K562 (cell line): ENCODE results near the gene RHEB. TPM values are rescaled to one million over a fixed set of nuclear protein-coding genes. Genes with fewer than 3 reads are reported as not detected.

Experiments used
- ATAC-seq: fragments of 200-7000 bp; cut with Tn5 transposase; 3 replicates; pipeline ENCODE4 v1.9.1; 2020; ENCODE audit warnings: moderate library complexity
- BruUV-seq: library from RNA; stranded (reverse); fragments of 400-500 nt; replicated peaks from 2 replicates; lab custom pipeline; 2021; lab: Mats Ljungman, UMichigan
- CTCF ChIA-PET: fragments of 300-600 bp; formaldehyde crosslinking; extraction: SDS; loops from one replicate; lab custom pipeline; 2021; ENCODE audit warnings: low intra/inter-chr PET ratio; lab: Yijun Ruan, JAX
- POLR2A ChIA-PET: fragments of 300-600, 350-650 bp; sonication (Branson Sonifier 250); formaldehyde crosslinking; extraction: SDS; loops from one replicate; lab custom pipeline; 2021; ENCODE audit warnings: antibody characterized with exemption, inconsistent platforms; lab: Yijun Ruan, JAX
- DNase-seq, 4 experiments: peaks; one replicate each; pipeline versions ENCODE4 v3.0.0 to v3.0.0-alpha.2; 2011 to 2018; ENCODE audit warnings: low spot score in 3 of 4, mixed read lengths in 3 of 4; ENCODE audit errors: extremely low read depth in 1 of 4
- FAIRE-seq: peaks from 2 replicates; lab custom pipeline; 2011; peaks lifted over from hg19 to GRCh38; lab: Jason Lieb, UNC
- H2AFZ ChIP-seq: 2 replicates; pipeline ENCODE4 v1.6.0; 2011; ENCODE audit warnings: low read depth, low read length, control low read depth, inconsistent platforms
- H3K27ac ChIP-seq: fragments of 200-600 bp; 3 replicates; pipeline ENCODE4 v1.8.0; 2011; ENCODE audit warnings: low read depth, mild to moderate bottlenecking, control low read depth, inconsistent platforms, low read length, moderate library complexity, mixed read lengths; ENCODE audit errors: extremely low read depth
- H3K27me3 ChIP-seq, 2 experiments: fragments of 300-600 bp in 1 of 2; 2 replicates in 1 of 2; 3 replicates in 1 of 2; pipeline versions ENCODE4 v1.6.0 to v1.8.0; 2011; ENCODE audit warnings: inconsistent platforms in 2 of 2, low read length in 2 of 2, mild to moderate bottlenecking in 1 of 2, mixed read lengths in 1 of 2, moderate library complexity in 1 of 2; ENCODE audit not compliant: control insufficient read depth in 2 of 2, insufficient read depth in 2 of 2
- H3K36me3 ChIP-seq: fragments of 300-600 bp; 3 replicates; pipeline ENCODE4 v1.8.0; 2011; ENCODE audit warnings: mild to moderate bottlenecking, low read length, inconsistent platforms; ENCODE audit not compliant: control insufficient read depth, insufficient read depth
- H3K4me1 ChIP-seq, 2 experiments: fragments of 200-600 bp in 1 of 2; replicated peaks in 1 of 2; 2 replicates in 1 of 2; 3 replicates in 1 of 2; pipeline versions ENCODE4 v1.5.1 to v1.8.0; 2011; ENCODE audit warnings: inconsistent platforms in 2 of 2, low read length in 2 of 2, mild to moderate bottlenecking in 1 of 2, mixed read lengths in 1 of 2, moderate library complexity in 1 of 2; ENCODE audit not compliant: control insufficient read depth in 2 of 2, insufficient read depth in 2 of 2
- H3K4me2 ChIP-seq: 2 replicates; pipeline ENCODE4 v1.6.1; 2011; ENCODE audit warnings: low read length, control low read depth, inconsistent platforms, mixed read lengths; ENCODE audit not compliant: insufficient read depth
- H3K4me3 ChIP-seq: fragments of 200-600 bp; sonication (generic), shearing (Covaris generic); 2 replicates; pipeline ENCODE4 v1.5.1; 2016; ENCODE audit warnings: control low read depth, inconsistent platforms
- H3K79me2 ChIP-seq: fragments of 200-600 bp; 3 replicates; pipeline ENCODE4 v1.8.0; 2011; ENCODE audit warnings: low read length, inconsistent platforms; ENCODE audit not compliant: control insufficient read depth, insufficient read depth
- H3K9ac ChIP-seq, 2 experiments: 2 replicates each; pipeline versions ENCODE4 v1.6.0 to v1.6.1; 2011; ENCODE audit warnings: low read depth in 2 of 2, low read length in 2 of 2, control low read depth in 1 of 2, inconsistent platforms in 1 of 2, mild to moderate bottlenecking in 1 of 2, mixed read lengths in 1 of 2; ENCODE audit not compliant: insufficient read depth in 1 of 2
- H3K9me1 ChIP-seq: one replicate; pipeline ENCODE4 v1.6.0; 2011; ENCODE audit warnings: inconsistent platforms, mild to moderate bottlenecking, low read length, moderate library complexity; ENCODE audit not compliant: control insufficient read depth, insufficient read depth
- H3K9me3 ChIP-seq: replicated peaks from 2 replicates; pipeline ENCODE4 v1.5.1; 2011; ENCODE audit warnings: low read depth, low read length, inconsistent platforms; ENCODE audit not compliant: control insufficient read depth, insufficient read depth
- H4K20me1 ChIP-seq: replicated peaks from 2 replicates; pipeline ENCODE4 v1.6.1; 2011; ENCODE audit warnings: low read length, inconsistent platforms, mixed read lengths; ENCODE audit not compliant: control insufficient read depth, insufficient read depth
- ARHGAP35 ChIP-seq: fragments of 450-650 bp; IDR thresholded peaks from 2 replicates; pipeline ENCODE4 v1.6.1; 2018; ENCODE audit not compliant: partially characterized antibody
- GABPB1 ChIP-seq: sonication (generic); formaldehyde crosslinking; IDR thresholded peaks from 2 replicates; pipeline ENCODE4 v1.8.0; 2022; ENCODE audit warnings: mild to moderate bottlenecking, missing genetic modification reagents
- GTF2F1 ChIP-seq: IDR thresholded peaks from 2 replicates; pipeline ENCODE4 v1.6.1; 2011; ENCODE audit warnings: low read depth, low read length, improper control_type of control experiment
- ID3 ChIP-seq, 2 experiments: fragments of 250-450 bp in 1 of 2; fragments of 450-650 bp in 1 of 2; sonication (Bioruptor Pico) in 1 of 2; IDR thresholded peaks; 2 replicates each; pipeline versions ENCODE4 v1.6.1 to v1.8.0; 2016 to 2021; ENCODE audit warnings: mild to moderate bottlenecking in 2 of 2, moderate library complexity in 2 of 2, missing compliant biosample characterization in 1 of 2, missing genetic modification characterization in 1 of 2
- PTBP1 ChIP-seq: fragments of 200-400 bp; formaldehyde crosslinking; IDR thresholded peaks from 2 replicates; pipeline ENCODE4 v1.6.1; 2017; ENCODE audit warnings: low read depth, low read length
- PTRF ChIP-seq: fragments of 450-650 bp; IDR thresholded peaks from 2 replicates; pipeline ENCODE4 v1.6.1; 2016; ENCODE audit warnings: mild to moderate bottlenecking, missing genetic modification characterization, missing compliant biosample characterization
- SMARCB1 ChIP-seq: IDR thresholded peaks from 2 replicates; pipeline ENCODE4 v1.6.1; 2011; ENCODE audit warnings: improper control_type of control experiment, low read depth; ENCODE audit not compliant: insufficient read length
- SMC3 ChIP-seq: conservative IDR thresholded peaks from 2 replicates; pipeline ENCODE4 v1.6.1; 2011; ENCODE audit warnings: low read depth, low read length, improper control_type of control experiment; ENCODE audit not compliant: insufficient read depth
- SOX6 ChIP-seq: fragments of 450-650 bp; IDR thresholded peaks from 2 replicates; pipeline ENCODE4 v1.6.1; 2014; ENCODE audit warnings: mild to moderate bottlenecking
- SP1 ChIP-seq: sonication (generic); formaldehyde crosslinking; IDR thresholded peaks from 2 replicates; pipeline ENCODE4 v1.8.1; 2022; ENCODE audit warnings: mild to moderate bottlenecking, missing genetic modification reagents
- TEAD4 ChIP-seq, 2 experiments: sonication (generic) in 1 of 2; formaldehyde crosslinking in 1 of 2; IDR thresholded peaks; 2 replicates each; pipeline versions ENCODE4 v1.6.1 to v1.8.0; 2012 to 2022; ENCODE audit warnings: borderline replicate concordance in 1 of 2, inconsistent platforms in 1 of 2, low read length in 1 of 2, mild to moderate bottlenecking in 1 of 2, missing genetic modification reagents in 1 of 2
- TSC22D4 ChIP-seq: fragments of 450-650 bp; IDR thresholded peaks from 2 replicates; pipeline ENCODE4 v1.6.1; 2016; ENCODE audit warnings: missing genetic modification characterization, missing biosample characterization, control low read depth
- U2AF1 ChIP-seq: fragments of 200-400 bp; formaldehyde crosslinking; optimal IDR thresholded peaks from 2 replicates; pipeline ENCODE3; 2017; ENCODE audit warnings: mild to moderate bottlenecking, low read depth, low read length, moderate library complexity
- XRCC4 ChIP-seq: IDR thresholded peaks from one replicate; pipeline ENCODE4 v1.6.1; 2011; ENCODE audit not compliant: insufficient read depth, insufficient read length; ENCODE audit errors: extremely low read depth
- ZNF311 ChIP-seq: fragments of 250-450 bp; sonication (Bioruptor Pico); IDR thresholded peaks from 2 replicates; pipeline ENCODE4 v1.4.0; 2020; ENCODE audit warnings: mild to moderate bottlenecking, moderate library complexity
- WGBS: fragments of 100-300 bp; shearing (Covaris generic); methylation state at CpG from one replicate; pipeline ENCODE4 v1.1.6; 2016; ENCODE audit warnings: low coverage, mixed read lengths; ENCODE audit not compliant: insufficient coverage; ENCODE audit errors: missing lambda C conversion rate; 5-methylcytosine and 5-hydroxymethylcytosine counted together
- in situ Hi-C: fragments of 300-500 bp; cut with MboI; formaldehyde crosslinking; loops from 4 replicates; pipeline ENCODE4 v1.15.0; 2018; ENCODE audit warnings: inconsistent platforms, mixed read lengths
- intact Hi-C: fragments of 100-400 bp; cut with micrococcal nuclease; formaldehyde crosslinking; loops from 2 replicates; pipeline ENCODE4 v1.14.2; 2022
- polyA plus RNA-seq, 8 experiments: library from polyadenylated mRNA; depleted of rRNA in 4 of 8; stranded (reverse) in 5 of 8; unstranded in 3 of 8; fragments of >200 nt; fragmentation: Nextera tagmentation in 2 of 8; fragmentation: Illumina TruSeq in 1 of 8; extraction: Ambion mirVana in 2 of 8; extraction: Trizol in 1 of 8; gene quantifications; 2 replicates each; pipeline versions ENCODE4 v1.2.1 to v1.2.3, GENCODE V29; 2011 to 2014; ENCODE audit warnings: inconsistent platforms in 1 of 8, missing spikeins in 1 of 8
- total RNA-seq, 7 experiments: library from RNA; depleted of rRNA in 6 of 7; stranded (reverse); fragments of >200 nt in 6 of 7; fragmentation: Illumina TruSeq in 2 of 7; extraction: Trizol in 2 of 7; gene quantifications; 2 replicates each; pipeline versions ENCODE4 v1.2.1 to v1.2.3, GENCODE V29; 2011 to 2021; ENCODE audit warnings: low replicate concordance in 1 of 7
- TF ChIP-seq, protein P1 (sequence below): sonication (generic); formaldehyde crosslinking; IDR thresholded peaks from 2 replicates; pipeline ENCODE4 v1.8.1; 2023; ENCODE audit warnings: mild to moderate bottlenecking, missing genetic modification reagents

The RHEB gene
- total and polyA plus RNA-seq, 9 of the 15 experiments (the other 6 are each of a cell fraction or from before 2014, with no cell fraction given): 28.5 to 249 (median 182) TPM

- TF ChIP-seq SOX6 (no peak), SMARCB1 (no peak), ID3 (CRISPR knock-in tag; IDR thresholded peaks at IDR 0.05) (no peak), ID3 (tag; IDR thresholded peaks at IDR 0.05) (no peak)
Observed at GRCh38 chr7:151558575-151558974, 38.9 kb upstream of the RHEB start (continued).

DNA sequence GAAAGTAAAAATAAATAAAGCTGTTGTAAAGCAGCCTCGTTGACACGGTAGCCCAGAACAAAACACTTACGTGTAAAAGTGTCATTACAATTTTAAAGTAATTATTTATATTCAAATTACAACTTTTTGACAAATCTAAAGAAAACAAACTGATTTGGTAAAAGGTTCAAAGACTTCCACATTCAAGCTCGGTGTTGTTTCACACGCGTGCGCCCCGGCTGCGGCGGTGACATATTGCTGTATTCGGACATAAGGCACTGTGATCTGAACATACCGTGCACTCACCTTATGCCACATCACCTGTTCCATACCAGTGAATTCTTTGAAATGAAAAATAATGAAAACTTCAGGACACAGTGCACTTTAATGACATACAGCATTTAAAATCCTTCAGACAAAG, 36.9 kb upstream of the RHEB start:
- ATAC-seq (no peak), FAIRE-seq (no peak), DNase-seq (no peak)
- Histone ChIP-seq H3K4me2 (no peak overlapping the region), H3K9me3 (no peaks in the 10 kb centered on the region), H4K20me1 (no peaks in the 10 kb centered on the region), H3K36me3 (no peaks in the 10 kb centered on the region), H3K9me1 (no peaks in the 10 kb centered on the region), H3K9ac (no peak overlapping the region), H3K27me3 (peaks cover 65 to 82% of the 10 kb centered on the region in 2 experiments), H3K27ac (no peak overlapping the region), H3K4me3 (no peak overlapping the region), H3K79me2 (no peaks in the 10 kb centered on the region), H2AFZ (no peak overlapping the region), H3K4me1 (peaks cover 0 to 4% of the 10 kb centered on the region in 2 experiments; a peak in 1 of 5 replicates)
- POLR2A ChIA-PET: interaction anchor here (2.6 kb wide), 1 partner anchor 10 kb away, joined by 10 read pairs; no protein-coding TSS in a partner anchor
- no TSS peak for BruUV-seq
- WGBS: 55% methylated on average over 12 of the region's 12 CpGs
- intact Hi-C loops (no loop called here), in situ Hi-C loops (no loop called here)
- CTCF ChIA-PET: no interaction called here
- TF ChIP-seq ARHGAP35 (no peak), PTBP1 (no peak), TSC22D4 (tag) (no peak), ZNF311 (CRISPR knock-in tag) (no peak), SP1 (no peak), TEAD4 (IDR thresholded peaks at IDR 0.05; ENCODE audit: low read length) (no peak), TEAD4 (CRISPR knock-in tag; IDR thresholded peaks at IDR 0.05; ENCODE audit: borderline replicate concordance) (no peak), XRCC4 (no peak), SMC3 (no peak), PTRF (tag) (no peak), GABPB1 (CRISPR knock-in tag) (no peak), GTF2F1 (no peak), U2AF1 (no peak)
- TF ChIP-seq, protein P1, sequence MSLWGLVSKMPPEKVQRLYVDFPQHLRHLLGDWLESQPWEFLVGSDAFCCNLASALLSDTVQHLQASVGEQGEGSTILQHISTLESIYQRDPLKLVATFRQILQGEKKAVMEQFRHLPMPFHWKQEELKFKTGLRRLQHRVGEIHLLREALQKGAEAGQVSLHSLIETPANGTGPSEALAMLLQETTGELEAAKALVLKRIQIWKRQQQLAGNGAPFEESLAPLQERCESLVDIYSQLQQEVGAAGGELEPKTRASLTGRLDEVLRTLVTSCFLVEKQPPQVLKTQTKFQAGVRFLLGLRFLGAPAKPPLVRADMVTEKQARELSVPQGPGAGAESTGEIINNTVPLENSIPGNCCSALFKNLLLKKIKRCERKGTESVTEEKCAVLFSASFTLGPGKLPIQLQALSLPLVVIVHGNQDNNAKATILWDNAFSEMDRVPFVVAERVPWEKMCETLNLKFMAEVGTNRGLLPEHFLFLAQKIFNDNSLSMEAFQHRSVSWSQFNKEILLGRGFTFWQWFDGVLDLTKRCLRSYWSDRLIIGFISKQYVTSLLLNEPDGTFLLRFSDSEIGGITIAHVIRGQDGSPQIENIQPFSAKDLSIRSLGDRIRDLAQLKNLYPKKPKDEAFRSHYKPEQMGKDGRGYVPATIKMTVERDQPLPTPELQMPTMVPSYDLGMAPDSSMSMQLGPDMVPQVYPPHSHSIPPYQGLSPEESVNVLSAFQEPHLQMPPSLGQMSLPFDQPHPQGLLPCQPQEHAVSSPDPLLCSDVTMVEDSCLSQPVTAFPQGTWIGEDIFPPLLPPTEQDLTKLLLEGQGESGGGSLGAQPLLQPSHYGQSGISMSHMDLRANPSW (CRISPR knock-in tag): no peak
